ENCODE measurements around the gene BMPR1A. TPM values are rescaled to one million over a fixed set of nuclear protein-coding genes. Genes with fewer than 3 reads are reported as not detected.

The BMPR1A gene
- total RNA-seq, 1 donor, result 71.7 TPM

- H4K20me1 ChIP-seq (ENCODE audit: insufficient read depth, low read length), result peaks cover 37% of the 10 kb centered on the region
- TF ChIP-seq CTCF (IDR thresholded peaks at IDR 0.05; ENCODE audit: extremely low read depth, low read depth, low read length), result no peak
Observed at GRCh38 chr10:86785968-86786367, 29.5 kb downstream of the BMPR1A start.

GRCh38 chr10:86786368-86786767, 29.9 kb downstream of the BMPR1A start:
- H2AFZ ChIP-seq (ENCODE audit: low read length), result no peak overlapping the region
- no peaks in the 10 kb centered on the region for H3K36me3 ChIP-seq (ENCODE audit: insufficient read depth, low read length)
- no peaks in the 10 kb centered on the region for H3K9me3 ChIP-seq (ENCODE audit: low read depth, low read length)
- peak overlapping the region; percentile 3 for H3K4me2 ChIP-seq (ENCODE audit: insufficient read depth, low read length)
- DNase-seq (ENCODE audit: insufficient read length, low spot score, missing footprints), result no peak
- no peak overlapping the region for H3K27ac ChIP-seq (ENCODE audit: low read depth, low read length)
- peaks cover 36% of the 10 kb centered on the region for H4K20me1 ChIP-seq (ENCODE audit: insufficient read depth, low read length)
- H3K27me3 ChIP-seq (ENCODE audit: insufficient read depth, low read length), result no peaks in the 10 kb centered on the region
- peaks cover 16% of the 10 kb centered on the region for H3K4me1 ChIP-seq (ENCODE audit: insufficient read depth, low read length)
- peaks cover 86% of the 10 kb centered on the region for H3K79me2 ChIP-seq (ENCODE audit: insufficient read depth, low read length)
- TF ChIP-seq CTCF (IDR thresholded peaks at IDR 0.05; ENCODE audit: extremely low read depth, low read depth, low read length), result no peak
- H3K4me3 ChIP-seq (ENCODE audit: insufficient read depth, low read length), result no peak overlapping the region

More at GRCh38 chr10:86785968-86786367, 29.5 kb downstream of the BMPR1A start:
- Histone ChIP-seq H2AFZ (ENCODE audit: low read length) (no peak overlapping the region), H3K79me2 (ENCODE audit: insufficient read depth, low read length) (peaks cover 90% of the 10 kb centered on the region), H3K4me1 (ENCODE audit: insufficient read depth, low read length) (peaks cover 16% of the 10 kb centered on the region), H3K9me3 (ENCODE audit: low read depth, low read length) (no peaks in the 10 kb centered on the region), H3K4me2 (ENCODE audit: insufficient read depth, low read length) (peak overlapping the region; percentile 3), H3K4me3 (ENCODE audit: insufficient read depth, low read length) (no peak overlapping the region), H3K36me3 (ENCODE audit: insufficient read depth, low read length) (no peaks in the 10 kb centered on the region), H3K27ac (ENCODE audit: low read depth, low read length) (no peak overlapping the region), H3K27me3 (ENCODE audit: insufficient read depth, low read length) (no peaks in the 10 kb centered on the region)
- no peak for DNase-seq (ENCODE audit: insufficient read length, low spot score, missing footprints)

- Histone ChIP-seq H3K4me2 (ENCODE audit: insufficient read depth, low read length) (no peak overlapping the region), H3K27ac (ENCODE audit: low read depth, low read length) (no peak overlapping the region), H4K20me1 (ENCODE audit: insufficient read depth, low read length) (peaks cover 11% of the 10 kb centered on the region), H3K79me2 (ENCODE audit: insufficient read depth, low read length) (peaks cover 66% of the 10 kb centered on the region), H2AFZ (ENCODE audit: low read length) (no peak overlapping the region), H3K4me1 (ENCODE audit: insufficient read depth, low read length) (peaks cover 14% of the 10 kb centered on the region), H3K27me3 (ENCODE audit: insufficient read depth, low read length) (no peaks in the 10 kb centered on the region), H3K9me3 (ENCODE audit: low read depth, low read length) (no peaks in the 10 kb centered on the region), H3K4me3 (ENCODE audit: insufficient read depth, low read length) (no peak overlapping the region), H3K36me3 (ENCODE audit: insufficient read depth, low read length) (no peaks in the 10 kb centered on the region)
- DNase-seq (ENCODE audit: insufficient read length, low spot score, missing footprints), result no peak
- TF ChIP-seq CTCF (IDR thresholded peaks at IDR 0.05; ENCODE audit: extremely low read depth, low read depth, low read length), result no peak
Observed at GRCh38 chr10:86790394-86790793, 34.0 kb downstream of the BMPR1A start.

- H4K20me1 ChIP-seq (ENCODE audit: insufficient read depth, low read length), result peaks cover 2% of the 10 kb centered on the region
- H2AFZ ChIP-seq (ENCODE audit: low read length), result no peak overlapping the region
- H3K4me1 ChIP-seq (ENCODE audit: insufficient read depth, low read length), result peaks cover 7% of the 10 kb centered on the region
- no peaks in the 10 kb centered on the region for H3K27me3 ChIP-seq (ENCODE audit: insufficient read depth, low read length)
- peaks cover 58% of the 10 kb centered on the region for H3K79me2 ChIP-seq (ENCODE audit: insufficient read depth, low read length)
- TF ChIP-seq CTCF (IDR thresholded peaks at IDR 0.05; ENCODE audit: extremely low read depth, low read depth, low read length), result no peak
- no peak overlapping the region for H3K27ac ChIP-seq (ENCODE audit: low read depth, low read length)
- no peak for DNase-seq (ENCODE audit: insufficient read length, low spot score, missing footprints)
- H3K9me3 ChIP-seq (ENCODE audit: low read depth, low read length), result no peaks in the 10 kb centered on the region
- no peak overlapping the region for H3K4me3 ChIP-seq (ENCODE audit: insufficient read depth, low read length)
- H3K4me2 ChIP-seq (ENCODE audit: insufficient read depth, low read length), result no peak overlapping the region
- H3K36me3 ChIP-seq (ENCODE audit: insufficient read depth, low read length), result no peaks in the 10 kb centered on the region
Observed at GRCh38 chr10:86792461-86793167, 36.2 kb downstream of the BMPR1A start.
